Coronary artery (tissue), 2 donors: ENCODE results near the gene FAIM2.

Source experiments
- DNase-seq: peaks from one replicate; pipeline ENCODE4 v3.0.0-alpha.2; 2017; ENCODE audit warnings: low spot score
- H3K27ac ChIP-seq, 2 donors: fragments of 200-600 bp; sonication (generic); one replicate each; pipeline ENCODE4 v1.5.1; 2016 to 2019
- H3K4me3 ChIP-seq: fragments of 200-600 bp; sonication (generic); 2 replicates; pipeline ENCODE4 v1.5.1; 2016; ENCODE audit warnings: mild to moderate bottlenecking, moderate library complexity
- CTCF ChIP-seq: fragments of 200-600 bp; sonication (generic); IDR thresholded peaks from one replicate; pipeline ENCODE4 v1.5.1; 2019; ENCODE audit warnings: antibody characterized with exemption

FAIM2 gene

GRCh38 chr12:49821373-49822287 lies 82.1 kb downstream of the FAIM2 start:
- H3K27ac ChIP-seq: no peak overlapping the region
- H3K4me3 ChIP-seq: no peak overlapping the region
- DNase-seq: no peak
- no peak for TF ChIP-seq CTCF

GRCh38 chr12:49819786-49820185 lies 83.9 kb downstream of the FAIM2 start:
- no peak for TF ChIP-seq CTCF
- H3K4me3 ChIP-seq: no peak overlapping the region
- no peak for DNase-seq
- H3K27ac ChIP-seq: no peak overlapping the region

GRCh38 chr12:49818241-49818895 lies 85.3 kb downstream of the FAIM2 start:
- Histone ChIP-seq H3K4me3 (no peak overlapping the region), H3K27ac (no peak overlapping the region)
- no peak for TF ChIP-seq CTCF

More at GRCh38 chr12:49818241-49818895, 85.3 kb downstream of the FAIM2 start:
- no peak for DNase-seq
